NB4 (cell line): ENCODE data around the gene TACC2.

ENCODE experiments used
- MAX ChIP-seq: IDR thresholded peaks from 2 replicates; pipeline ENCODE4 v1.6.1; 2011; ENCODE audit warnings: low read depth, low read length
- POLR2A ChIP-seq: IDR thresholded peaks from 2 replicates; pipeline ENCODE4 v1.6.1; 2011; ENCODE audit warnings: mild to moderate bottlenecking; ENCODE audit not compliant: insufficient read length; ENCODE audit errors: extremely low read depth
- TF ChIP-seq, protein P1 (sequence below): IDR thresholded peaks from one replicate; pipeline ENCODE4 v1.5.1; 2012; ENCODE audit warnings: low read depth, low read length

GRCh38 chr10:122054048-122055025, 65.4 kb downstream of the TACC2 start:
- TF ChIP-seq, protein P1, sequence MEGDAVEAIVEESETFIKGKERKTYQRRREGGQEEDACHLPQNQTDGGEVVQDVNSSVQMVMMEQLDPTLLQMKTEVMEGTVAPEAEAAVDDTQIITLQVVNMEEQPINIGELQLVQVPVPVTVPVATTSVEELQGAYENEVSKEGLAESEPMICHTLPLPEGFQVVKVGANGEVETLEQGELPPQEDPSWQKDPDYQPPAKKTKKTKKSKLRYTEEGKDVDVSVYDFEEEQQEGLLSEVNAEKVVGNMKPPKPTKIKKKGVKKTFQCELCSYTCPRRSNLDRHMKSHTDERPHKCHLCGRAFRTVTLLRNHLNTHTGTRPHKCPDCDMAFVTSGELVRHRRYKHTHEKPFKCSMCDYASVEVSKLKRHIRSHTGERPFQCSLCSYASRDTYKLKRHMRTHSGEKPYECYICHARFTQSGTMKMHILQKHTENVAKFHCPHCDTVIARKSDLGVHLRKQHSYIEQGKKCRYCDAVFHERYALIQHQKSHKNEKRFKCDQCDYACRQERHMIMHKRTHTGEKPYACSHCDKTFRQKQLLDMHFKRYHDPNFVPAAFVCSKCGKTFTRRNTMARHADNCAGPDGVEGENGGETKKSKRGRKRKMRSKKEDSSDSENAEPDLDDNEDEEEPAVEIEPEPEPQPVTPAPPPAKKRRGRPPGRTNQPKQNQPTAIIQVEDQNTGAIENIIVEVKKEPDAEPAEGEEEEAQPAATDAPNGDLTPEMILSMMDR, result peak; percentile 81
- TF ChIP-seq MAX (peak; percentile 94), POLR2A (no peak)
